SK-N-SH (cell line): ENCODE results near the gene INSRR. TPM values are rescaled to one million over a fixed set of nuclear protein-coding genes. Genes with fewer than 3 reads are reported as not detected.

ENCODE experiments used
- CTCF ChIA-PET: fragments of 300-600, 350-600 bp; formaldehyde crosslinking; extraction: SDS; loops from one replicate; lab custom pipeline; 2021; lab: Yijun Ruan, JAX
- POLR2A ChIA-PET: fragments of 350-600 bp; sonication (Branson Sonifier 250); formaldehyde crosslinking; extraction: SDS; loops from one replicate; lab custom pipeline; 2020; ENCODE audit warnings: antibody characterized with exemption, inconsistent platforms; lab: Yijun Ruan, JAX
- DNase-seq: peaks from one replicate; pipeline ENCODE4 v3.0.0; 2012
- H2AFZ ChIP-seq: fragments of 200-600 bp; sonication (generic); 2 replicates; pipeline ENCODE4 v1.8.1; 2016; ENCODE audit warnings: antibody characterized with exemption, mild to moderate bottlenecking, low read depth
- H3F3A ChIP-seq: fragments of 200-600 bp; sonication (generic); replicated peaks from 2 replicates; pipeline ENCODE3; 2016; ENCODE audit warnings: antibody characterized with exemption, mild to moderate bottlenecking; ENCODE audit not compliant: insufficient read depth
- H3K27ac ChIP-seq, 2 experiments: fragments of 200-500 bp in 1 of 2; fragments of 200-600 bp in 1 of 2; sonication (Bioruptor generic) in 1 of 2; sonication (generic), shearing (Covaris generic) in 1 of 2; 2 replicates each; pipeline versions ENCODE4 v1.5.1 to v1.6.1; 2014 to 2016; ENCODE audit warnings: low read depth in 2 of 2, inconsistent platforms in 1 of 2, low read length in 1 of 2, mild to moderate bottlenecking in 1 of 2, mixed read lengths in 1 of 2
- H3K27me3 ChIP-seq: fragments of 200-600 bp; sonication (generic), shearing (Covaris generic); 2 replicates; pipeline ENCODE4 v1.6.1; 2016; ENCODE audit warnings: mixed run types; ENCODE audit not compliant: insufficient read depth
- H3K36me3 ChIP-seq, 2 experiments: fragments of 200-500 bp in 1 of 2; fragments of 200-600 bp in 1 of 2; sonication (Bioruptor generic) in 1 of 2; sonication (generic) in 1 of 2; replicated peaks in 1 of 2; 2 replicates each; pipeline versions ENCODE3 to v1.5.1; 2014 to 2016; ENCODE audit warnings: low read length in 1 of 2, mild to moderate bottlenecking in 1 of 2; ENCODE audit not compliant: insufficient read depth in 2 of 2, control insufficient read depth in 1 of 2
- H3K4me1 ChIP-seq, 2 experiments: fragments of 200-500 bp in 1 of 2; fragments of 200-600 bp in 1 of 2; sonication (Bioruptor generic) in 1 of 2; sonication (generic), shearing (Covaris generic) in 1 of 2; 2 replicates each; pipeline versions ENCODE4 v1.5.1 to v1.6.1; 2014 to 2016; ENCODE audit warnings: low read depth in 1 of 2, low read length in 1 of 2, mixed run types in 1 of 2; ENCODE audit not compliant: insufficient read depth in 2 of 2, control insufficient read depth in 1 of 2
- H3K4me2 ChIP-seq: fragments of 200-600 bp; sonication (generic), shearing (Covaris generic); 2 replicates; pipeline ENCODE4 v1.6.1; 2017; ENCODE audit warnings: mixed run types
- H3K4me3 ChIP-seq, 2 experiments: fragments of 200-500 bp in 1 of 2; fragments of 200-600 bp in 1 of 2; sonication (Bioruptor generic) in 1 of 2; sonication (generic), shearing (Covaris generic) in 1 of 2; 2 replicates each; pipeline versions ENCODE4 v1.5.1 to v1.8.1; 2014 to 2016; ENCODE audit warnings: low read depth in 2 of 2, inconsistent platforms in 1 of 2, low read length in 1 of 2, mild to moderate bottlenecking in 1 of 2, mixed read lengths in 1 of 2, moderate library complexity in 1 of 2
- H3K79me2 ChIP-seq: fragments of 200-600 bp; sonication (generic); 2 replicates; pipeline ENCODE4 v1.8.1; 2017; ENCODE audit warnings: mild to moderate bottlenecking; ENCODE audit not compliant: insufficient read depth
- H3K9ac ChIP-seq: fragments of 200-600 bp; sonication (generic); 2 replicates; pipeline ENCODE4 v1.6.1; 2017; ENCODE audit warnings: mixed run types
- H3K9me2 ChIP-seq: fragments of 200-600 bp; sonication (generic); 2 replicates; pipeline ENCODE4 v1.6.1; 2017; ENCODE audit warnings: mixed run types
- H3K9me3 ChIP-seq: fragments of 200-600 bp; sonication (generic); 2 replicates; pipeline ENCODE4 v1.6.1; 2017; ENCODE audit warnings: mixed run types, mild to moderate bottlenecking, moderate library complexity
- H4K20me1 ChIP-seq: fragments of 200-600 bp; sonication (generic); 2 replicates; pipeline ENCODE4 v1.6.1; 2017; ENCODE audit warnings: mild to moderate bottlenecking, mixed run types; ENCODE audit not compliant: insufficient read depth
- CHD2 ChIP-seq: fragments of 150-350 bp; IDR thresholded peaks from 2 replicates; pipeline ENCODE4 v1.6.1; 2018; ENCODE audit warnings: low read length; ENCODE audit not compliant: partially characterized antibody
- EP300 ChIP-seq, 2 experiments: IDR thresholded peaks; 2 replicates each; pipeline versions ENCODE4 v1.4.0 to v1.6.1; 2012; ENCODE audit warnings: borderline replicate concordance in 1 of 2, low read depth in 1 of 2, low read length in 1 of 2
- EZH2phosphoT487 ChIP-seq: fragments of 200-600 bp; sonication (generic); IDR thresholded peaks from 2 replicates; pipeline ENCODE4 v1.6.1; 2017; ENCODE audit warnings: low read depth, mixed run types, mild to moderate bottlenecking, antibody characterized with exemption, moderate library complexity, borderline replicate concordance
- FOSL2 ChIP-seq: IDR thresholded peaks from 2 replicates; pipeline ENCODE4 v1.4.0; 2012; ENCODE audit warnings: low read depth, mild to moderate bottlenecking, moderate library complexity, borderline replicate concordance
- FOXM1 ChIP-seq: IDR thresholded peaks from 2 replicates; pipeline ENCODE4 v1.4.0; 2012; ENCODE audit warnings: low read depth, mild to moderate bottlenecking
- GATA2 ChIP-seq: sonication (generic); formaldehyde crosslinking; IDR thresholded peaks from 2 replicates; pipeline ENCODE4 v1.5.0; 2020; ENCODE audit warnings: mild to moderate bottlenecking, missing genetic modification reagents
- IRF3 ChIP-seq: fragments of 150-350 bp; IDR thresholded peaks from 2 replicates; pipeline ENCODE4 v1.6.1; 2016; ENCODE audit warnings: mild to moderate bottlenecking, low read depth, low read length
- JUND ChIP-seq: IDR thresholded peaks from 2 replicates; pipeline ENCODE4 v1.4.0; 2012
- MEF2A ChIP-seq: IDR thresholded peaks from 2 replicates; pipeline ENCODE4 v1.4.0; 2012; ENCODE audit warnings: low read depth, borderline replicate concordance
- MXI1 ChIP-seq: IDR thresholded peaks from 2 replicates; pipeline ENCODE4 v1.6.1; 2012; ENCODE audit warnings: mild to moderate bottlenecking, low read depth, low read length, improper control_type of control experiment
- NRF1 ChIP-seq: IDR thresholded peaks from 2 replicates; pipeline ENCODE4 v1.6.1; 2012; ENCODE audit warnings: low read depth, mild to moderate bottlenecking, low read length
- RAD21 ChIP-seq: IDR thresholded peaks from 2 replicates; pipeline ENCODE4 v1.6.1; 2012; ENCODE audit warnings: mild to moderate bottlenecking, low read length
- RCOR1 ChIP-seq: fragments of 150-350 bp; IDR thresholded peaks from 2 replicates; pipeline ENCODE4 v1.6.1; 2017; ENCODE audit warnings: antibody characterized with exemption, low read length
- RFX5 ChIP-seq: IDR thresholded peaks from 2 replicates; pipeline ENCODE4 v1.6.1; 2012; ENCODE audit warnings: mild to moderate bottlenecking, improper control_type of control experiment, low read length
- RXRA ChIP-seq: IDR thresholded peaks from 2 replicates; pipeline ENCODE4 v1.4.0; 2012; ENCODE audit warnings: low read depth, mild to moderate bottlenecking, borderline replicate concordance
- SIN3A ChIP-seq: IDR thresholded peaks from 2 replicates; pipeline ENCODE4 v1.6.1; 2012; ENCODE audit warnings: low read depth, mild to moderate bottlenecking, low read length, moderate library complexity, borderline replicate concordance
- SMC3 ChIP-seq: IDR thresholded peaks from 2 replicates; pipeline ENCODE4 v1.6.1; 2012; ENCODE audit warnings: low read depth, low read length, improper control_type of control experiment
- TCF12 ChIP-seq: IDR thresholded peaks from 2 replicates; pipeline ENCODE4 v1.4.0; 2012
- TEAD4 ChIP-seq: IDR thresholded peaks from 2 replicates; pipeline ENCODE4 v1.4.0; 2012; ENCODE audit warnings: mild to moderate bottlenecking, borderline replicate concordance; ENCODE audit not compliant: insufficient read depth
- USF1 ChIP-seq: IDR thresholded peaks from 2 replicates; pipeline ENCODE4 v1.4.0; 2012; ENCODE audit warnings: low read depth, borderline replicate concordance
- WGBS: methylation state at CpG from one replicate; pipeline ENCODE4 v1.1.6; 2017; ENCODE audit warnings: low lambda C conversion rate; 5-methylcytosine and 5-hydroxymethylcytosine counted together
- polyA plus RNA-seq, 3 experiments: library from polyadenylated mRNA; depleted of rRNA; stranded (reverse); fragments of >200 nt; gene quantifications; 2 replicates each; pipeline ENCODE4 v1.2.3, GENCODE V29; 2012
- TF ChIP-seq, protein P1 (sequence below): fragments of 150-350 bp; IDR thresholded peaks from 2 replicates; pipeline ENCODE4 v1.6.1; 2017; ENCODE audit warnings: antibody characterized with exemption, low read length, low read depth, borderline replicate concordance

Gene INSRR
- polyA plus RNA-seq, 1 of the 3 experiments (the other 2 are of a cell fraction), result 0.20 TPM

DNA sequence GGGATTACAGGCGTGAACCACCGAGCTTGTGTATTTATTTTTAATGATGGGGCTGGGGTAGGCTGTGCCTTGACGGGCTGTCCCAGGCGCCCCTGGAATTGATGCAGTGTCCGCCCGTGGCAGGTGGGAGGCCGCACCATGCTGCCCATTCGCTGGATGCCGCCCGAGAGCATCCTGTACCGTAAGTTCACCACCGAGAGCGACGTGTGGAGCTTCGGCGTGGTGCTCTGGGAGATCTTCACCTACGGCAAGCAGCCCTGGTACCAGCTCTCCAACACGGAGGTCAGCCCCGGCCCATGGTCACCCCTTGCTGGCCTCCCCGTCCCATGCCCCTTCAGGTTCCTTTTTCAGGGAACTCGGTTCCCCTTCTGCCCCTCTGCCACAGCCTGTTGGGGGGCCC lies 21.0 kb upstream of the INSRR start:
- DNase-seq, result no peak
- 92% methylated on average over 19 of the region's 21 CpGs for WGBS
- H3K4me1 ChIP-seq, result peaks cover 0 to 33% of the 10 kb centered on the region in 2 experiments; a peak in 1 of 4 replicates
- no peak overlapping the region for H3K4me2 ChIP-seq
- no peak overlapping the region for H3K4me3 ChIP-seq
- no peak overlapping the region for H3K27ac ChIP-seq
- POLR2A ChIA-PET, result no interaction called here
- no peaks in the 10 kb centered on the region for H3F3A ChIP-seq
- H3K9ac ChIP-seq, result no peak overlapping the region
- no peaks in the 10 kb centered on the region for H3K9me3 ChIP-seq
- no peak overlapping the region for H2AFZ ChIP-seq
- TF ChIP-seq TCF12 (no peak), MXI1 (no peak), SIN3A (no peak), MEF2A (no peak), EZH2phosphoT487 (no peak), FOSL2 (no peak), RAD21 (no peak), CHD2 (no peak), RFX5 (no peak), GATA2 (CRISPR knock-in tag) (no peak), RXRA (no peak), RCOR1 (no peak), FOXM1 (no peak), SMC3 (no peak), JUND (no peak), USF1 (no peak), NRF1 (no peak)
- TF ChIP-seq, protein P1, sequence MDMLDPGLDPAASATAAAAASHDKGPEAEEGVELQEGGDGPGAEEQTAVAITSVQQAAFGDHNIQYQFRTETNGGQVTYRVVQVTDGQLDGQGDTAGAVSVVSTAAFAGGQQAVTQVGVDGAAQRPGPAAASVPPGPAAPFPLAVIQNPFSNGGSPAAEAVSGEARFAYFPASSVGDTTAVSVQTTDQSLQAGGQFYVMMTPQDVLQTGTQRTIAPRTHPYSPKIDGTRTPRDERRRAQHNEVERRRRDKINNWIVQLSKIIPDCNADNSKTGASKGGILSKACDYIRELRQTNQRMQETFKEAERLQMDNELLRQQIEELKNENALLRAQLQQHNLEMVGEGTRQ, result no peak
- H4K20me1 ChIP-seq, result no peaks in the 10 kb centered on the region
- H3K36me3 ChIP-seq, result no peaks in the 10 kb centered on the region
- H3K79me2 ChIP-seq, result no peaks in the 10 kb centered on the region
- no peaks in the 10 kb centered on the region for H3K9me2 ChIP-seq
- no peaks in the 10 kb centered on the region; the same call in 1 of the 2 replicates for H3K27me3 ChIP-seq
- CTCF ChIA-PET, result interaction anchor here (0.9 to 21.6 kb wide), 5 partner anchors 13 to 190 kb away, joined by 3 to 455 read pairs (median 8); partner anchors contain the start of genes INSRR and NTRK1

DNA sequence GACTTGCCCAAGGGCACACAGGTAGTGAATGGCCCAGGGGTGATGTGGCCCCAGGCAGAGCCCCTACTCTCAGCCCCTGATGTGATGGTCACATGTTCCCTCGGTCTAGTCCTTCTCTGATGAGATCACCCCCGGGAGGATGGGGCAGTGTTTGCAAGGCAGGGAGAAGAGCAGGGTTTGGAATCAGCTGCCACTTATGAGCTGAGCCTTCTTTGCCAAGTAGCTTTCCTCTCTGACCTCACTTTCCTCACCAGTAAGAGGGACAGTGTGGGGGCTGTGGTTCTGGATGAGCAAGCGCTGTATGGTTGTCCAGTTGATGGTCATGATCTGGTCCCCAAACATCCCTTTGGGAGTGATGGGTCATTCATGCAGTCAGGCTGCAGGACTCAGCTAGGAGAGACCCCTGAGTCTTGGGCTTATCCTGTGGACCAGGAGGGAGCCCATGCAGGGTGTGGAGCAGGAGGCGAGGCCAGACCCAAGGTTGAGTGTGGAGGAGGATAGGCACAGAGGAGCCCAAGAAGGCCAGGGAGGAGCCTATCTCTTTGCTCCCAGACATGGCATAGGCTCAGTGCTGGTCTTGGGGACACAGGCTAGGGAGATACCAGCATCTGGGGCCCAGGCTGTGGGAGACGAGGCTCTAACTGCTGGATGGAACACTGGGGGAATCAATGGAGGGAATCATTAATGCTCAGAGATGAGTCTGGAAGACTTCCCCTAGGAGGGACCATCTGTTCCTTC lies 18.7 kb upstream of the INSRR start:
- Histone ChIP-seq H3K27me3 (no peaks in the 10 kb centered on the region; the same call in 1 of the 2 replicates), H3K79me2 (no peaks in the 10 kb centered on the region), H3K4me2 (no peak overlapping the region), H3F3A (no peaks in the 10 kb centered on the region), H3K9ac (no peak overlapping the region), H4K20me1 (no peaks in the 10 kb centered on the region), H3K4me1 (peaks cover 0 to 11% of the 10 kb centered on the region in 2 experiments; a peak in 1 of 4 replicates), H3K4me3 (no peak overlapping the region), H3K27ac (no peak overlapping the region), H3K9me3 (no peaks in the 10 kb centered on the region), H2AFZ (no peak overlapping the region), H3K36me3 (no peaks in the 10 kb centered on the region), H3K9me2 (no peaks in the 10 kb centered on the region)
- DNase-seq, result no peak
- no peak for TF ChIP-seq JUND
- TF ChIP-seq IRF3, result no peak
- no peak for TF ChIP-seq CHD2
- TF ChIP-seq GATA2 (CRISPR knock-in tag), result no peak
- TF ChIP-seq TEAD4, result no peak
- TF ChIP-seq USF1, result no peak
- TF ChIP-seq SMC3, result no peak
- no peak for TF ChIP-seq EP300 (IDR thresholded peaks at IDR 0.05; ENCODE audit: borderline replicate concordance in 1 of 2, low read depth in 1 of 2, low read length in 1 of 2)
- TF ChIP-seq, protein P1, result no peak
- CTCF ChIA-PET, result interaction anchor here (1.9 to 22.1 kb wide), 3 partner anchors 5 to 189 kb away, joined by 6 to 455 read pairs (median 455); partner anchors contain the start of genes INSRR, NTRK1 and PEAR1
- 75% methylated on average over 5 of the region's 5 CpGs for WGBS
- POLR2A ChIA-PET, result no interaction called here
